Neural cell (in vitro differentiated cells): ENCODE data around the gene CYB5A. TPM values are rescaled to one million over a fixed set of nuclear protein-coding genes. Genes with fewer than 3 reads are reported as not detected.

Source experiments
- H2AFZ ChIP-seq: fragments of 200-600, 300-800 bp; sonication (generic), shearing (Covaris generic); 2 replicates; pipeline ENCODE4 v1.6.0; 2014; ENCODE audit warnings: low read depth, mild to moderate bottlenecking, antibody characterized with exemption, low read length, moderate library complexity
- H3F3A ChIP-seq: fragments of 200-600 bp; shearing (Covaris generic); 2 replicates; pipeline ENCODE4 v1.6.1; 2016; ENCODE audit warnings: mild to moderate bottlenecking, moderate library complexity, mixed read lengths, antibody characterized with exemption, low read length; ENCODE audit not compliant: insufficient read depth, poor library complexity, severe bottlenecking
- H3K27ac ChIP-seq: fragments of 200-600, 300-800 bp; sonication (generic), shearing (Covaris generic); 2 replicates; pipeline ENCODE4 v1.5.1; 2014; ENCODE audit warnings: mild to moderate bottlenecking, low read length, moderate library complexity
- H3K27me3 ChIP-seq: fragments of 300-800, 200-600 bp; sonication (generic), shearing (Covaris generic); 2 replicates; pipeline ENCODE4 v1.6.0; 2014; ENCODE audit warnings: mild to moderate bottlenecking, low read depth, low read length, moderate library complexity; ENCODE audit not compliant: insufficient read depth
- H3K36me3 ChIP-seq: fragments of 300-800, 200-600 bp; sonication (generic), shearing (Covaris generic); 2 replicates; pipeline ENCODE4 v1.5.1; 2014; ENCODE audit warnings: mild to moderate bottlenecking, antibody characterized with exemption, low read length, moderate library complexity; ENCODE audit not compliant: insufficient read depth
- H3K4me2 ChIP-seq: fragments of 300-800, 200-600 bp; sonication (generic), shearing (Covaris generic); 2 replicates; pipeline ENCODE4 v1.6.0; 2014; ENCODE audit warnings: mild to moderate bottlenecking, low read length
- H3K4me3 ChIP-seq: fragments of 300-800, 200-600 bp; sonication (generic), shearing (Covaris generic); 2 replicates; pipeline ENCODE4 v1.5.1; 2014; ENCODE audit warnings: mild to moderate bottlenecking, low read length, moderate library complexity
- H3K79me2 ChIP-seq: fragments of 200-600 bp; shearing (Covaris generic); replicated peaks from 2 replicates; pipeline ENCODE4 v1.6.0; 2014; ENCODE audit warnings: mild to moderate bottlenecking, low read length, moderate library complexity; ENCODE audit not compliant: insufficient read depth
- H3K9ac ChIP-seq: fragments of 300-800, 200-600 bp; sonication (generic), shearing (Covaris generic); 2 replicates; pipeline ENCODE4 v1.6.1; 2016; ENCODE audit warnings: mild to moderate bottlenecking, low read length, mixed read lengths
- H3K9me2 ChIP-seq: fragments of 200-600 bp; shearing (Covaris generic); 2 replicates; pipeline ENCODE4 v1.6.1; 2016; ENCODE audit warnings: mild to moderate bottlenecking, low read length, mixed read lengths; ENCODE audit not compliant: insufficient read depth
- H3K9me3 ChIP-seq: fragments of 200-600, 300-800 bp; sonication (generic), shearing (Covaris generic); 2 replicates; pipeline ENCODE4 v1.6.1; 2016; ENCODE audit warnings: mild to moderate bottlenecking, mixed run types, low read length, moderate library complexity, mixed read lengths
- H4K20me1 ChIP-seq: fragments of 200-600 bp; shearing (Covaris generic); 2 replicates; pipeline ENCODE4 v1.6.1; 2016; ENCODE audit warnings: mild to moderate bottlenecking, mixed run types; ENCODE audit not compliant: insufficient read depth
- EP300 ChIP-seq: fragments of 450-650 bp; conservative IDR thresholded peaks from 2 replicates; pipeline ENCODE4 v1.6.1; 2014; ENCODE audit warnings: antibody characterized with exemption, mild to moderate bottlenecking, moderate library complexity; ENCODE audit not compliant: poor library complexity, severe bottlenecking
- EZH2 ChIP-seq: fragments of 200-600, 300-800 bp; shearing (Covaris generic), sonication (generic); IDR thresholded peaks from 2 replicates; pipeline ENCODE4 v1.6.1; 2014; ENCODE audit warnings: antibody characterized with exemption, low read length, borderline replicate concordance, mild to moderate bottlenecking; ENCODE audit not compliant: insufficient read depth, poor library complexity, severe bottlenecking
- MXI1 ChIP-seq: fragments of 450-650 bp; conservative IDR thresholded peaks from 2 replicates; pipeline ENCODE4 v1.6.1; 2014; ENCODE audit warnings: antibody characterized with exemption, mild to moderate bottlenecking; ENCODE audit not compliant: poor library complexity, severe bottlenecking
- POLR2AphosphoS5 ChIP-seq: IDR thresholded peaks from 2 replicates; pipeline ENCODE4 v1.6.1; 2012
- RAD21 ChIP-seq: fragments of 450-650 bp; conservative IDR thresholded peaks from 2 replicates; pipeline ENCODE4 v1.6.1; 2014; ENCODE audit warnings: antibody characterized with exemption, mild to moderate bottlenecking, moderate library complexity
- SMC3 ChIP-seq: fragments of 450-650 bp; conservative IDR thresholded peaks from 2 replicates; pipeline ENCODE4 v1.6.1; 2014; ENCODE audit warnings: antibody characterized with exemption, mild to moderate bottlenecking, moderate library complexity; ENCODE audit not compliant: poor library complexity
- TAF1 ChIP-seq: IDR thresholded peaks from 2 replicates; pipeline ENCODE4 v1.6.1; 2012; ENCODE audit warnings: low read depth
- polyA plus RNA-seq: library from polyadenylated mRNA; depleted of rRNA; stranded (reverse); fragments of >200 nt; gene quantifications from 2 replicates; pipeline ENCODE4 v1.2.3, GENCODE V29; 2014
- TF ChIP-seq, protein P1 (sequence below): IDR thresholded peaks from 2 replicates; pipeline ENCODE4 v1.6.1; 2012; ENCODE audit warnings: borderline replicate concordance
- TF ChIP-seq, protein P2 (sequence below): fragments of 450-650 bp; IDR thresholded peaks from 2 replicates; pipeline ENCODE4 v1.5.1; 2014; ENCODE audit warnings: antibody characterized with exemption, mild to moderate bottlenecking, moderate library complexity; ENCODE audit not compliant: poor library complexity, severe bottlenecking

The CYB5A gene
- polyA plus RNA-seq, 1 donor from 2014 or later = 35.4 TPM

DNA sequence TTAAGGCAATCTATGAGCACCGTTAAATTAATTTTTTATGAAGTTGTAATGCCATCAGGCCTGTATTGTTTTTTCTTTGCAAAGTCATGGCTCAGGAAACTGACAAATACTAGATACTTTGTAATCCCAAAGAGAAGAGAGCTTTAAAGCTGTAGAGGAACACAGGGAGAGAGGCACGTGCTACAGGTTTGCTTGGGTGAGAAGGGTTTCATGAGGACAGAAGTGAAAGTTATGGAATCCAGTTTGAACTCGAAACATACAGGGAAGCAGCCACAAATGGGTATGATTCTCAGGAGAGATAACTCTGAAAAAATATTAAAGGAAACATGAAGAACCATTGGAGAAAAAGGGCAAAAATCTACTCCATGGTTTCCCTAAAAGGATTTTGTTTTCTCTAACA is 49.8 kb downstream of the CYB5A start:
- Histone ChIP-seq H3K9me3 (no peaks in the 10 kb centered on the region), H3K4me3 (no peak overlapping the region), H4K20me1 (no peaks in the 10 kb centered on the region), H3K4me2 (no peak overlapping the region), H3K27me3 (no peaks in the 10 kb centered on the region), H3K9ac (no peak overlapping the region), H3K36me3 (no peaks in the 10 kb centered on the region), H3K27ac (no peak overlapping the region), H3F3A (no peaks in the 10 kb centered on the region), H3K9me2 (no peaks in the 10 kb centered on the region), H2AFZ (no peak overlapping the region), H3K79me2 (no peaks in the 10 kb centered on the region)
- TF ChIP-seq, protein P1, sequence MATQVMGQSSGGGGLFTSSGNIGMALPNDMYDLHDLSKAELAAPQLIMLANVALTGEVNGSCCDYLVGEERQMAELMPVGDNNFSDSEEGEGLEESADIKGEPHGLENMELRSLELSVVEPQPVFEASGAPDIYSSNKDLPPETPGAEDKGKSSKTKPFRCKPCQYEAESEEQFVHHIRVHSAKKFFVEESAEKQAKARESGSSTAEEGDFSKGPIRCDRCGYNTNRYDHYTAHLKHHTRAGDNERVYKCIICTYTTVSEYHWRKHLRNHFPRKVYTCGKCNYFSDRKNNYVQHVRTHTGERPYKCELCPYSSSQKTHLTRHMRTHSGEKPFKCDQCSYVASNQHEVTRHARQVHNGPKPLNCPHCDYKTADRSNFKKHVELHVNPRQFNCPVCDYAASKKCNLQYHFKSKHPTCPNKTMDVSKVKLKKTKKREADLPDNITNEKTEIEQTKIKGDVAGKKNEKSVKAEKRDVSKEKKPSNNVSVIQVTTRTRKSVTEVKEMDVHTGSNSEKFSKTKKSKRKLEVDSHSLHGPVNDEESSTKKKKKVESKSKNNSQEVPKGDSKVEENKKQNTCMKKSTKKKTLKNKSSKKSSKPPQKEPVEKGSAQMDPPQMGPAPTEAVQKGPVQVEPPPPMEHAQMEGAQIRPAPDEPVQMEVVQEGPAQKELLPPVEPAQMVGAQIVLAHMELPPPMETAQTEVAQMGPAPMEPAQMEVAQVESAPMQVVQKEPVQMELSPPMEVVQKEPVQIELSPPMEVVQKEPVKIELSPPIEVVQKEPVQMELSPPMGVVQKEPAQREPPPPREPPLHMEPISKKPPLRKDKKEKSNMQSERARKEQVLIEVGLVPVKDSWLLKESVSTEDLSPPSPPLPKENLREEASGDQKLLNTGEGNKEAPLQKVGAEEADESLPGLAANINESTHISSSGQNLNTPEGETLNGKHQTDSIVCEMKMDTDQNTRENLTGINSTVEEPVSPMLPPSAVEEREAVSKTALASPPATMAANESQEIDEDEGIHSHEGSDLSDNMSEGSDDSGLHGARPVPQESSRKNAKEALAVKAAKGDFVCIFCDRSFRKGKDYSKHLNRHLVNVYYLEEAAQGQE = no peak
- TF ChIP-seq EP300 (no peak), MXI1 (no peak), POLR2AphosphoS5 (no peak), TAF1 (no peak), RAD21 (no peak), SMC3 (no peak), EZH2 (no peak)
- TF ChIP-seq, protein P2, sequence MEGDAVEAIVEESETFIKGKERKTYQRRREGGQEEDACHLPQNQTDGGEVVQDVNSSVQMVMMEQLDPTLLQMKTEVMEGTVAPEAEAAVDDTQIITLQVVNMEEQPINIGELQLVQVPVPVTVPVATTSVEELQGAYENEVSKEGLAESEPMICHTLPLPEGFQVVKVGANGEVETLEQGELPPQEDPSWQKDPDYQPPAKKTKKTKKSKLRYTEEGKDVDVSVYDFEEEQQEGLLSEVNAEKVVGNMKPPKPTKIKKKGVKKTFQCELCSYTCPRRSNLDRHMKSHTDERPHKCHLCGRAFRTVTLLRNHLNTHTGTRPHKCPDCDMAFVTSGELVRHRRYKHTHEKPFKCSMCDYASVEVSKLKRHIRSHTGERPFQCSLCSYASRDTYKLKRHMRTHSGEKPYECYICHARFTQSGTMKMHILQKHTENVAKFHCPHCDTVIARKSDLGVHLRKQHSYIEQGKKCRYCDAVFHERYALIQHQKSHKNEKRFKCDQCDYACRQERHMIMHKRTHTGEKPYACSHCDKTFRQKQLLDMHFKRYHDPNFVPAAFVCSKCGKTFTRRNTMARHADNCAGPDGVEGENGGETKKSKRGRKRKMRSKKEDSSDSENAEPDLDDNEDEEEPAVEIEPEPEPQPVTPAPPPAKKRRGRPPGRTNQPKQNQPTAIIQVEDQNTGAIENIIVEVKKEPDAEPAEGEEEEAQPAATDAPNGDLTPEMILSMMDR = no peak

- no peak overlapping the region for H3K27ac ChIP-seq
- no peak overlapping the region for H3K9ac ChIP-seq
- H3K9me2 ChIP-seq = no peaks in the 10 kb centered on the region
- no peaks in the 10 kb centered on the region for H3K36me3 ChIP-seq
- TF ChIP-seq EP300 (no peak), MXI1 (no peak), POLR2AphosphoS5 (no peak), EZH2 (no peak)
- TF ChIP-seq, protein P2 = no peak
- no peaks in the 10 kb centered on the region for H4K20me1 ChIP-seq
- no peaks in the 10 kb centered on the region for H3K27me3 ChIP-seq
- no peaks in the 10 kb centered on the region for H3K79me2 ChIP-seq
- H3F3A ChIP-seq = no peaks in the 10 kb centered on the region
- no peak overlapping the region for H3K4me2 ChIP-seq
- H2AFZ ChIP-seq = no peak overlapping the region
- no peaks in the 10 kb centered on the region for H3K9me3 ChIP-seq
- H3K4me3 ChIP-seq = no peak overlapping the region
These were observed 50.3 kb downstream of the CYB5A start for GRCh38 chr18:74241426-74241825.
